ENCODE measurements around the gene FUT3.

GRCh38 chr19:5828661-5829566 lies 22.3 kb downstream of the FUT3 start:
- TF ChIP-seq CTCF (IDR thresholded peaks at IDR 0.05) (no peak), EP300 (IDR thresholded peaks at IDR 0.05) (no peak)

All from tibial nerve (tissue), 4 donors.